Measurements from ENCODE around the gene KPRP.

The KPRP gene

GRCh38 chr1:152776361-152776760, 18.5 kb downstream of the KPRP start:
- DNase-seq, result no peak

GRCh38 chr1:152777510-152778137, 19.8 kb downstream of the KPRP start:
- no peak for DNase-seq

- no peak for DNase-seq
Measured at GRCh38 chr1:152783095-152783494, 25.3 kb downstream of the KPRP start.

- no peak for DNase-seq
Measured at GRCh38 chr1:152786077-152786476, 28.3 kb downstream of the KPRP start, which contains the start of gene LCE1E. TSS of gene LCE1E (plus strand) at chr1:152786257. CDS start at chr1:152787300, 1,043 bp downstream.

- DNase-seq, result no peak
Measured at GRCh38 chr1:152795686-152796085, 37.9 kb downstream of the KPRP start.

- no peak for DNase-seq
Measured at GRCh38 chr1:152796421-152796820, 38.6 kb downstream of the KPRP start, which contains the start of gene LCE1D. TSS of gene LCE1D (plus strand) at chr1:152796721. CDS start at chr1:152797795, 1,074 bp downstream.

GRCh38 chr1:152801333-152801732, 43.5 kb downstream of the KPRP start:
- DNase-seq, result no peak

- DNase-seq, result no peak
Measured at GRCh38 chr1:152806576-152806975, 48.8 kb downstream of the KPRP start, which contains the start of gene LCE1C. TSS of gene LCE1C (minus strand) at chr1:152806651. CDS start at chr1:152805478, 1,173 bp downstream.

- DNase-seq, result no peak
Measured at GRCh38 chr1:152811050-152811449, 53.2 kb downstream of the KPRP start.

Measured in NCI-H2081 treated with DMSO at 0.1 percent for 48 hours (cell line).